Karpas-422 (cell line): ENCODE data around the gene TBL3. TPM values are rescaled to one million over a fixed set of nuclear protein-coding genes. Genes with fewer than 3 reads are reported as not detected.

Experiments used
- small RNA-seq: library from RNA; depleted of rRNA; stranded (forward); fragments of <200 nt; gene quantifications from one replicate; pipeline ENCODE3, GENCODE V24; 2014
- total RNA-seq: library from RNA; depleted of rRNA; stranded (reverse); fragments of >200 nt; shearing (Covaris generic); gene quantifications from 2 replicates; pipeline ENCODE4 v1.2.3, GENCODE V29; 2014; ENCODE audit warnings: low replicate concordance; rRNA removed

The TBL3 gene
- total RNA-seq, 1 experiment from 2014 or later: 25.4 TPM

Small RNA genes lying within 50 kb of the gene (small RNA-seq; reads per million reads assigned to genes)
- gene AC005363.2 (not detected), gene RN7SL219P (not detected), gene SNORA10 (not detected), gene SNORA64 (not detected)

Other genes starting within 250 kb of the TBL3 start
- 35.9 and 83.0 TPM in 2 replicates for gene NME3, start 200.5 kb upstream of the TBL3 start, total RNA-seq
- 7.7 and 27.2 TPM in 2 replicates for gene EME2, start 199.2 kb upstream of the TBL3 start, total RNA-seq
- 101 and 177 TPM in 2 replicates for gene MRPS34, start 198.9 kb upstream of the TBL3 start, total RNA-seq
- gene SPSB3, start 189.5 kb upstream of the TBL3 start, total RNA-seq: 38.5 and 73.9 TPM in 2 replicates
- 35.9 and 66.3 TPM in 2 replicates for gene NUBP2, start 189.1 kb upstream of the TBL3 start, total RNA-seq
- not detected in 2 replicates for gene IGFALS, start 178.3 kb upstream of the TBL3 start, total RNA-seq
- 38.4 and 126 TPM in 2 replicates for gene HAGH, start 145.2 kb upstream of the TBL3 start, total RNA-seq
- 12.6 and 24.6 TPM in 2 replicates for gene FAHD1, start 144.8 kb upstream of the TBL3 start, total RNA-seq
- gene MEIOB, start 99.9 kb upstream of the TBL3 start, total RNA-seq: not detected in 2 replicates
- not detected in 2 replicates for gene HS3ST6, start 53.6 kb upstream of the TBL3 start, total RNA-seq
- 4.8 and 18.1 TPM in 2 replicates for gene MSRB1, start 28.9 kb upstream of the TBL3 start, total RNA-seq
- gene RPL3L, start 17.4 kb upstream of the TBL3 start, total RNA-seq: not detected in 2 replicates
- 288 and 537 TPM in 2 replicates for gene NDUFB10, start 12.5 kb upstream of the TBL3 start, total RNA-seq
- 3,837 and 4,799 TPM in 2 replicates for gene RPS2, start 7.2 kb upstream of the TBL3 start, total RNA-seq
- not detected in 2 replicates for gene RNF151, start 5.2 kb upstream of the TBL3 start, total RNA-seq
- not detected in 2 replicates for gene NOXO1, start 9.4 kb downstream of the TBL3 start, total RNA-seq
- gene GFER, start 12.1 kb downstream of the TBL3 start, total RNA-seq: 17.0 and 43.8 TPM in 2 replicates
- 5.3 and 16.3 TPM in 2 replicates for gene SYNGR3, start 17.9 kb downstream of the TBL3 start, total RNA-seq
- 12.6 and 20.5 TPM in 2 replicates for gene ZNF598, start 37.8 kb downstream of the TBL3 start, total RNA-seq
- gene NPW, start 47.7 kb downstream of the TBL3 start, total RNA-seq: 3.0 TPM in 1 of 2 replicates, not detected in the other
- not detected in 2 replicates for gene NHERF2, start 54.8 kb downstream of the TBL3 start, total RNA-seq
- 23.2 and 52.2 TPM in 2 replicates for gene NTHL1, start 75.8 kb downstream of the TBL3 start, total RNA-seq
- gene TSC2, start 75.9 kb downstream of the TBL3 start, total RNA-seq: 33.3 and 64.5 TPM in 2 replicates
- gene PKD1, start 163.8 kb downstream of the TBL3 start, total RNA-seq: 72.8 and 110 TPM in 2 replicates
- gene RAB26, start 176.6 kb downstream of the TBL3 start, total RNA-seq: 12.8 and 15.0 TPM in 2 replicates
- 68.3 and 110 TPM in 2 replicates for gene TRAF7, start 183.7 kb downstream of the TBL3 start, total RNA-seq
- 0.14 TPM in 1 of 2 replicates, not detected in the other for gene CASKIN1, start 224.6 kb downstream of the TBL3 start, total RNA-seq
- gene MLST8, start 233.4 kb downstream of the TBL3 start, total RNA-seq: 46.3 and 67.0 TPM in 2 replicates
- gene BRICD5, start 238.8 kb downstream of the TBL3 start, total RNA-seq: 3.7 and 7.9 TPM in 2 replicates
- gene PGP, start 242.8 kb downstream of the TBL3 start, total RNA-seq: 26.5 and 42.1 TPM in 2 replicates